Bronchial epithelial cell (primary cell): ENCODE measurements around the gene NKAIN2. TPM values are rescaled to one million over a fixed set of nuclear protein-coding genes. Genes with fewer than 3 reads are reported as not detected.

ENCODE experiments used
- DNase-seq: peaks from one replicate; pipeline ENCODE4 v3.0.0-alpha.2; 2010; ENCODE audit warnings: low read depth
- FAIRE-seq: peaks from 2 replicates; lab custom pipeline; 2011; peaks lifted over from hg19 to GRCh38; lab: Jason Lieb, UNC
- H3K27me3 ChIP-seq: 2 replicates; pipeline ENCODE4 v1.5.1; 2011; ENCODE audit warnings: low read length; ENCODE audit not compliant: control insufficient read depth, insufficient read depth
- H3K36me3 ChIP-seq: 2 replicates; pipeline ENCODE4 v1.5.1; 2011; ENCODE audit warnings: low read length; ENCODE audit not compliant: control insufficient read depth, insufficient read depth
- H3K4me3 ChIP-seq: 2 replicates; pipeline ENCODE4 v1.5.1; 2011; ENCODE audit warnings: mild to moderate bottlenecking, low read depth, low read length, control low read depth
- CTCF ChIP-seq: IDR thresholded peaks from 2 replicates; pipeline ENCODE4 v1.5.1; 2011; ENCODE audit warnings: mild to moderate bottlenecking, moderate library complexity, low read length, control low read depth, inconsistent platforms; ENCODE audit not compliant: insufficient read depth, severe bottlenecking
- total RNA-seq: library from RNA; depleted of rRNA; stranded (reverse); fragments of >200 nt; gene quantifications from 2 replicates; pipeline ENCODE4 v1.2.1, GENCODE V29; 2014

Gene NKAIN2
- total RNA-seq, 1 donor from 2014 or later, result under 0.01 TPM

- Histone ChIP-seq H3K36me3 (no peaks in the 10 kb centered on the region), H3K4me3 (no peak overlapping the region), H3K27me3 (no peaks in the 10 kb centered on the region)
- FAIRE-seq (no peak), DNase-seq (no peak)
- TF ChIP-seq CTCF, result no peak
These were observed 70.3 kb downstream of the NKAIN2 start for GRCh38 chr6:123873974-123874373.

GRCh38 chr6:123875784-123876183 is 72.1 kb downstream of the NKAIN2 start:
- H3K27me3 ChIP-seq, result no peaks in the 10 kb centered on the region
- H3K36me3 ChIP-seq, result no peaks in the 10 kb centered on the region
- FAIRE-seq (no peak), DNase-seq (no peak)
- TF ChIP-seq CTCF, result no peak
- H3K4me3 ChIP-seq, result no peak overlapping the region

GRCh38 chr6:123879749-123880148 is 76.1 kb downstream of the NKAIN2 start:
- no peak for TF ChIP-seq CTCF
- DNase-seq (no peak), FAIRE-seq (no peak)
- Histone ChIP-seq H3K4me3 (no peak overlapping the region), H3K27me3 (no peaks in the 10 kb centered on the region), H3K36me3 (no peaks in the 10 kb centered on the region)

- no peaks in the 10 kb centered on the region for H3K36me3 ChIP-seq
- DNase-seq (peak; percentile 41), FAIRE-seq (no peak)
- H3K27me3 ChIP-seq, result no peaks in the 10 kb centered on the region
- no peak for TF ChIP-seq CTCF
- no peak overlapping the region for H3K4me3 ChIP-seq
These were observed 85.3 kb downstream of the NKAIN2 start for GRCh38 chr6:123888771-123889513.

GRCh38 chr6:123895346-123895745 is 91.7 kb downstream of the NKAIN2 start:
- no peaks in the 10 kb centered on the region for H3K27me3 ChIP-seq
- H3K4me3 ChIP-seq, result no peak overlapping the region
- FAIRE-seq, result no peak
- DNase-seq, result no peak
- no peak for TF ChIP-seq CTCF
- no peaks in the 10 kb centered on the region for H3K36me3 ChIP-seq

GRCh38 chr6:123895806-123896205 is 92.1 kb downstream of the NKAIN2 start:
- no peaks in the 10 kb centered on the region for H3K27me3 ChIP-seq
- no peaks in the 10 kb centered on the region for H3K36me3 ChIP-seq
- no peak for TF ChIP-seq CTCF
- FAIRE-seq (no peak), DNase-seq (no peak)
- H3K4me3 ChIP-seq, result no peak overlapping the region
